Activated CD4-positive, alpha-beta T cell treated with anti-CD3 and anti-CD28 coated beads, Interleukin-2, amount 50 U/mL, for 24 hours (primary cell): ENCODE data around the gene SUPT6H.
A peak's percentile ranks its signal among the peaks of the same experiment; 100 is the strongest.
"Not testable (repeated sequence)": the region's sequence is repeated elsewhere in the genome, so short reads cannot be mapped to it uniquely, and the experiment has no call there.

Experiments used
- DNase-seq, 2 donors: peaks; one replicate each; pipeline ENCODE4 v3.0.0-alpha.2; 2020; ENCODE audit warnings: low read depth in 1 of 2, low spot score in 1 of 2

The SUPT6H gene

DNA sequence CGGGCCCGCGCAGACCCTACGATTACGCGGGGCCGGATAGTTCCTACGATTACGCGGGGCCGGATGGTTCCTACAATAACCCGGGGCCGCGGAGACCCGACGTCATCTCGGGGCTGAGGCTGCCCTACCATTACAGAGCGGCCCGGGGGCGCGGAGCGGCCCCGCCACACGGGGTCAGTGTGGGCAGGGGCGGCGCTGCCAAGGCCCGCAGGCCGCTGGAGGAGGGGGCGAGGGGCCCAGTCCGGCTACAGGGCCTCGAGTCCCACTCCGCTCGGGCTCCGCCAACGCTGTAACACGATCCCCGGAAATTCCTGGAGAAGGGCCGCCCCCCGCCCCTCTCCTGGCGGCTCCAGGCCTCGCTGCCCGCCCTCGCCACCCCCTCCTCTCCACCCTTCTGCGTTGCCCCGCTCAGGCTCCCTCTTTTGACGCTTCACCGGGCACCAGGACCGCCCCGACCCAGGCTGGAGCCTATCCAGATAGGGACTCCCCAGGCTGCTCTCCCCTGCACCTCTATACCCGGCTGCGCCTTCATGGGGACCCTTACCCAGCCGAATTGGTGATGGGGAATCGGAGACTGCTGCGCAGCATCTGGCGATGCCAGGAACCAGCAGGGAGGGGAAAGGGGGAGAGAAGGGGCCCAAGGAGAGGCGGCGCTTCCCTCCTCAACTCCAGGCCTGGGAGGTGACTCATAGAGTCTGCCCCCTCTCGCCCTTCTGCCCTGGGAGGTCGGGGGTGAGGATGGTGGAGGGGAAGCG, 55.8 kb downstream of the SUPT6H start, which contains the start of gene RAB34:
Gene RAB34, minus strand, starts transcription at position 291 of the 755 bp plus-strand sequence. CDS start 602 bp downstream, outside the sequence.
- DNase-seq = no peak

GRCh38 chr17:28718333-28719020, 56.5 kb downstream of the SUPT6H start:
- no peak for DNase-seq

DNA sequence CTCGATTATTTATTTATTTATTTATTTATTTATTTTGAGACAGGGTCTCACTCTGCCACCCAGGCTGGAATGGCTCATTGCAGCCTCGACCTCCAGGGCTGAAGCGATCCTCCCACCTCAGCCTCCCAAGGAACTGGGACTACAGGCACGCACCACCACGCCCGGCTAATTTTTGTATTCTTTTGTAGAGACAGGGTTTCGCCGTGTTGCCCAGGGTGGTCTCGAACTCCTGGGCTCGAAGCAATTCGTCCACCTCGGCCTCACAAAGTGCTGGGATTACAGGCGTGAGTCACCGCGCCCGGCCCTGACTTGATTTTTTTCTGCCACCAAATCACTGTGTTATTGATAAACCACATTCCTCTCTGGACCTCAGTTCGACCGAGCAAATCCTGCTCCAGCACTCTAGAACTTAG, 57.0 kb downstream of the SUPT6H start:
- no peak for DNase-seq

- DNase-seq = no peak
These were observed 58.4 kb downstream of the SUPT6H start for GRCh38 chr17:28720247-28720996.

- not testable (repeated sequence) for DNase-seq
These were observed 59.0 kb downstream of the SUPT6H start for GRCh38 chr17:28720997-28721329.

GRCh38 chr17:28722417-28723158, 60.6 kb downstream of the SUPT6H start:
- no peak for DNase-seq

DNA sequence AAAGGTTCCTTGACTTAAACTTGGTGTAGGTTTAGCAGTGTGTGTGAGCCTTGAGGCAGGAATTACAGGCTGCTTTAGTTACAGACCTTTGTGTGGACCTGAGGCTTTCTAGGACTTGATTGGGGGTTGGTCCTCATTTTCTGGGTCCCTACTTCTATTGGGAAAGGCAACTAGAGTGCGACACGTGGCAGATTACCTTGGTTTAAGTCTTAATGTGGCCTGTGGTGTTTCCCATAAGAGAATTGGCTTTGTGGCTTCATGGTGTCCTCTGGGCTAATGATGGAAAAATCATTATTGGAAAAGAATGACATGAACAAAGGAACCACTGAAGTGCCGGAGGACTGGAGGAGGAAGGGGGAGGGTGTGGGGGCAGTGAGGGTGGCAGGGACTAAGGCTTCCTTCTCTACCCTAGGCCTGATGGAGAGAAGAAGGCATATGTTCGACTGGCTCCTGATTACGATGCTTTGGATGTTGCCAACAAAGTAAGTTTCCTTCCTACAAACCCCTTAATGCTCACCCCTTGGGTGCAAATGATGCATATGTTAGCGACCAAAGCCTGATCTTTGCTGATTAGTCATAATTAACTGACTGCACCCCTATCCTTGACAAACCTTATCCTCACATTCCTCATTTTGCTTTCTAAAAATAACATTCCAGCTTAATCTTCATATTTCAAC, 61.3 kb downstream of the SUPT6H start:
- DNase-seq = no peak

DNA sequence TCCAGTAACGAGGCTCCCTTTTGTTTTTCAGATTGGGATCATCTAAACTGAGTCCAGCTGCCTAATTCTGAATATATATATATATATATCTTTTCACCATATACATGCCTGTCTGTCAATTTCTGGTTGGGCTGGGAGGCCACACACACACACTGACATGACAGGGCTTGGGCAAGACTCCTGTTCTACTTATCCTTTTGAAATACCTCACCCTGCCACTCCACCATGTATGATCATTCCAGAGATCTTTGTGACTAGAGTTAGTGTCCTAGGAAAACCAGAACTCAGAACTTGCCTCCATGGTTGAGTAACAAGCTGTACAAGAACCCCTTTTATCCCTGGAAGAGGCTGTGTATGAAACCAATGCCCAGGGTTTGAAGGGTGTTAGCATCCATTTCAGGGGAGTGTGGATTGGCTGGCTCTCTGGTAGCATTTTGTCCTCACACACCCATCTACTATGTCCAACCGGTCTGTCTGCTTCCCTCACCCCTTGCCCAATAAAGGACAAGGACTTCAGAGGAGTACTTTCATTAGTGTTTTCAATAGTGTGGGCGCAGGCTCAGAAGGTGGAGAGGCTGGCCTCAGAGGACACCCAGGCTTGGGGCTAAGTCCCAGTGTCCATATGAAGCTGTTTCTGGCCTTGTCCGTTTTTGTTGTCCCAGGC, 62.0 kb downstream of the SUPT6H start:
- DNase-seq = not testable (repeated sequence)

GRCh38 chr17:28724500-28725165, 62.6 kb downstream of the SUPT6H start:
- no peak for DNase-seq

GRCh38 chr17:28725166-28725659, 63.2 kb downstream of the SUPT6H start:
- peak in 1 of 2 donors; percentile 44 for DNase-seq

GRCh38 chr17:28725660-28726225, 63.7 kb downstream of the SUPT6H start:
- DNase-seq = peak in 1 of 2 donors; percentile 70

DNA sequence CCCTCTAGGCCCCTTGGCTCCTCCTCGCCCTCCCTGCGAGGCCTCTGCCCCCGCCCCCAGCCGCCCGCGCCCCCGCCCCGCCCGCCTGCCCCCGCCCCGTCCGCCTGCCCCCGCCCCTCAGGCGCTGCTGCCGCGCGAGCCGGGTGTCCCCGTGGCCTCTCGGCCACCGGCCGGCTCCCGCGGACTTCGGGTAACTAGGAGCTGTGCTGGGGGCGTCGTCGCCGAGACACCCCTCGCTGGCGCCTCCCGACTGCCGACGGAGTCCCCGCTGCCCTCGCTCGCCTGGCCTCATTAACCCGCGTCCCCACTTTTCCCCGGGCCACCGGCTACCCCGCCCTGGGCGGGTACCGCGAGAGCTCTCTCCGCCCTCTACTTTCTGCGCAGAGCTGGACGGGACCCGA, 64.2 kb downstream of the SUPT6H start, which contains the start of gene TLCD1:
Gene TLCD1, minus strand, starts transcription at position 8 of the 401 bp plus-strand sequence. CDS start 136 bp downstream, outside the sequence.
- DNase-seq = peak in 1 of 2 donors; percentile 65

- DNase-seq = peak; percentile 89 to 93
These were observed 64.9 kb downstream of the SUPT6H start for GRCh38 chr17:28726627-28727491.

- peak; percentile 98 to 99 for DNase-seq
These were observed 66.6 kb downstream of the SUPT6H start, which contains the start of gene NEK8 for GRCh38 chr17:28728364-28729200. TSS of gene NEK8 (plus strand) at chr17:28728788. CDS start at chr17:28728814, 26 bp downstream.

GRCh38 chr17:28729950-28730330, 67.9 kb downstream of the SUPT6H start:
- DNase-seq = no peak

- DNase-seq = no peak
These were observed 71.3 kb downstream of the SUPT6H start for GRCh38 chr17:28733346-28733745.

DNA sequence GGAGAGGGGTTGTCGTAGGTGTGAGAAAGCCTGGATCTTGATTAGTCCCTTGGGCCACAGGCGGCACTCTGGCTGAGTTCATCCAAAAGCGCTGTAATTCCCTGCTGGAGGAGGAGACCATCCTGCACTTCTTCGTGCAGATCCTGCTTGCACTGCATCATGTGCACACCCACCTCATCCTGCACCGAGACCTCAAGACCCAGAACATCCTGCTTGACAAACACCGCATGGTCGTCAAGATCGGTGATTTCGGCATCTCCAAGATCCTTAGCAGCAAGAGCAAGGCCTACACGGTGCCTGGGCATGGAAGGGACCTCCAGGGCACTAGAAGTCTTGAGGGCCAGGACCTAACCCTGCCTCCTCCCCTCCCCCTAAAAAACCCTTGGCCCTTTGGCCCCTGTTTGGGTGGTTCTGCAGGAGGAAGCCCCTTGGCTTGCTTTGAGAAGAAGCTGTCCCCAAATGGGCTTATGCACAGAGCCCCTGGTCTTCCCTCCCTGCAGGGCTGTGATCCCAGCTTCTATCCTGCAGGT, 72.8 kb downstream of the SUPT6H start:
- no peak for DNase-seq
